Astrocyte (in vitro differentiated cells and primary cell): ENCODE results near the gene CMTM4. TPM values are rescaled to one million over a fixed set of nuclear protein-coding genes. Genes with fewer than 3 reads are reported as not detected.
A peak's percentile ranks its signal among the peaks of the same experiment; 100 is the strongest.

Source experiments
- DNase-seq: peaks from one replicate; pipeline ENCODE4 v3.0.0-alpha.2; 2010; ENCODE audit warnings: low read depth
- FAIRE-seq: peaks from 2 replicates; lab custom pipeline; 2011; peaks lifted over from hg19 to GRCh38; lab: Jason Lieb, UNC
- H2AFZ ChIP-seq: 2 replicates; pipeline ENCODE4 v1.6.0; 2012; ENCODE audit warnings: low read depth, low read length, inconsistent platforms
- H3K27ac ChIP-seq: 2 replicates; pipeline ENCODE4 v1.5.1; 2011; ENCODE audit warnings: low read depth, low read length, inconsistent platforms
- H3K27me3 ChIP-seq: 2 replicates; pipeline ENCODE4 v1.6.0; 2011; ENCODE audit warnings: low read length, inconsistent platforms; ENCODE audit not compliant: insufficient read depth
- H3K36me3 ChIP-seq: 2 replicates; pipeline ENCODE4 v1.5.1; 2011; ENCODE audit warnings: low read length, inconsistent platforms; ENCODE audit not compliant: insufficient read depth
- H3K4me1 ChIP-seq: 2 replicates; pipeline ENCODE4 v1.5.1; 2011; ENCODE audit warnings: low read length, inconsistent platforms; ENCODE audit not compliant: insufficient read depth
- H3K4me2 ChIP-seq: 2 replicates; pipeline ENCODE4 v1.6.0; 2012; ENCODE audit warnings: low read length, inconsistent platforms
- H3K4me3 ChIP-seq: 2 replicates; pipeline ENCODE4 v1.5.1; 2011; ENCODE audit warnings: low read depth, mild to moderate bottlenecking, low read length, inconsistent platforms; ENCODE audit not compliant: insufficient read depth
- H3K79me2 ChIP-seq: 2 replicates; pipeline ENCODE4 v1.6.0; 2012; ENCODE audit warnings: mild to moderate bottlenecking, low read length, inconsistent platforms; ENCODE audit not compliant: insufficient read depth
- H3K9ac ChIP-seq: 2 replicates; pipeline ENCODE4 v1.6.0; 2012; ENCODE audit warnings: mild to moderate bottlenecking, low read length, inconsistent platforms
- H3K9me3 ChIP-seq: 2 replicates; pipeline ENCODE4 v1.5.1; 2012; ENCODE audit warnings: low read depth, mild to moderate bottlenecking, low read length, inconsistent platforms; ENCODE audit not compliant: insufficient read depth
- H4K20me1 ChIP-seq: 2 replicates; pipeline ENCODE4 v1.6.0; 2012; ENCODE audit warnings: low read length, inconsistent platforms; ENCODE audit not compliant: insufficient read depth
- H3K27ac Mint-ChIP-seq: one replicate; pipeline ENCODE4 v1.8.0; 2021; ENCODE audit warnings: mild to moderate bottlenecking, mixed read lengths; ENCODE audit not compliant: unreplicated experiment
- H3K27me3 Mint-ChIP-seq: one replicate; pipeline ENCODE4 v1.8.0; 2021; ENCODE audit warnings: low read depth, mixed read lengths; ENCODE audit not compliant: unreplicated experiment
- H3K36me3 Mint-ChIP-seq: one replicate; pipeline ENCODE4 v1.8.0; 2021; ENCODE audit warnings: low read depth, mixed read lengths; ENCODE audit not compliant: unreplicated experiment
- H3K4me1 Mint-ChIP-seq: one replicate; pipeline ENCODE4 v1.8.0; 2021; ENCODE audit warnings: low read depth, mixed read lengths; ENCODE audit not compliant: unreplicated experiment
- H3K4me3 Mint-ChIP-seq: one replicate; pipeline ENCODE4 v1.8.0; 2021; ENCODE audit warnings: mild to moderate bottlenecking, moderate library complexity, mixed read lengths; ENCODE audit not compliant: unreplicated experiment
- H3K9me3 Mint-ChIP-seq: one replicate; pipeline ENCODE4 v1.8.0; 2021; ENCODE audit warnings: mild to moderate bottlenecking, mixed read lengths; ENCODE audit not compliant: unreplicated experiment
- CTCF ChIP-seq: IDR thresholded peaks from 2 replicates; pipeline ENCODE4 v1.5.1; 2011; ENCODE audit warnings: low read depth, mild to moderate bottlenecking, inconsistent platforms, low read length, moderate library complexity; ENCODE audit not compliant: insufficient read depth
- EZH2 ChIP-seq: IDR thresholded peaks from 2 replicates; pipeline ENCODE4 v1.6.1; 2012; ENCODE audit warnings: mild to moderate bottlenecking, low read length, inconsistent platforms; ENCODE audit not compliant: insufficient read depth
- total RNA-seq: library from RNA; stranded (reverse); gene quantifications from 2 replicates; pipeline ENCODE4 v1.2.1, GENCODE V29; 2021

Gene CMTM4
- total RNA-seq, 1 donor from 2014 or later: 20.9 TPM

- peak overlapping the region; percentile 55 for H3K4me3 Mint-ChIP-seq
- Histone ChIP-seq H3K9me3 (no peaks in the 10 kb centered on the region), H4K20me1 (no peaks in the 10 kb centered on the region), H3K27me3 (no peaks in the 10 kb centered on the region), H3K4me3 (no peak overlapping the region), H3K4me1 (peaks cover 44% of the 10 kb centered on the region), H3K27ac (peak overlapping the region; percentile 86), H3K36me3 (no peaks in the 10 kb centered on the region), H3K9ac (peak overlapping the region; percentile 70), H2AFZ (no peak overlapping the region), H3K79me2 (no peaks in the 10 kb centered on the region), H3K4me2 (peak overlapping the region; percentile 78)
- peaks cover 44% of the 10 kb centered on the region for H3K4me1 Mint-ChIP-seq
- H3K36me3 Mint-ChIP-seq: peaks cover 24% of the 10 kb centered on the region
- H3K9me3 Mint-ChIP-seq: no peaks in the 10 kb centered on the region
- no peaks in the 10 kb centered on the region for H3K27me3 Mint-ChIP-seq
- no peak overlapping the region for H3K27ac Mint-ChIP-seq
- TF ChIP-seq EZH2: no peak
- TF ChIP-seq CTCF: no peak
- DNase-seq: peak; percentile 87
- no peak for FAIRE-seq
Observed at GRCh38 chr16:66619534-66620428, 76.8 kb downstream of the CMTM4 start.

GRCh38 chr16:66618588-66619375 lies 77.8 kb downstream of the CMTM4 start:
- Mint-ChIP-seq H3K9me3 (no peaks in the 10 kb centered on the region), H3K36me3 (peaks cover 25% of the 10 kb centered on the region), H3K4me3 (peak overlapping the region; percentile 17), H3K27me3 (no peaks in the 10 kb centered on the region), H3K4me1 (peaks cover 44% of the 10 kb centered on the region), H3K27ac (peak overlapping the region; percentile 70)
- TF ChIP-seq EZH2 (no peak), CTCF (no peak)
- Histone ChIP-seq H3K27me3 (no peaks in the 10 kb centered on the region), H3K4me1 (peaks cover 44% of the 10 kb centered on the region), H3K36me3 (no peaks in the 10 kb centered on the region), H3K9me3 (no peaks in the 10 kb centered on the region), H3K4me2 (peak overlapping the region; percentile 78), H3K79me2 (no peaks in the 10 kb centered on the region), H3K9ac (peak overlapping the region; percentile 70), H4K20me1 (no peaks in the 10 kb centered on the region), H3K4me3 (peak overlapping the region; percentile 21), H2AFZ (no peak overlapping the region), H3K27ac (peak overlapping the region; percentile 86)
- DNase-seq: peak; percentile 99
- peak; percentile 99 for FAIRE-seq
